Melanocyte of skin (primary cell): ENCODE results near the gene MEPCE. TPM values are rescaled to one million over a fixed set of nuclear protein-coding genes. Genes with fewer than 3 reads are reported as not detected.

Experiments used
- total RNA-seq, 2 donors: library from RNA; depleted of rRNA; stranded (reverse); fragments of >200 nt; gene quantifications; 2 replicates each; pipeline ENCODE4 v1.2.3, GENCODE V29; 2012

The MEPCE gene, protein sequence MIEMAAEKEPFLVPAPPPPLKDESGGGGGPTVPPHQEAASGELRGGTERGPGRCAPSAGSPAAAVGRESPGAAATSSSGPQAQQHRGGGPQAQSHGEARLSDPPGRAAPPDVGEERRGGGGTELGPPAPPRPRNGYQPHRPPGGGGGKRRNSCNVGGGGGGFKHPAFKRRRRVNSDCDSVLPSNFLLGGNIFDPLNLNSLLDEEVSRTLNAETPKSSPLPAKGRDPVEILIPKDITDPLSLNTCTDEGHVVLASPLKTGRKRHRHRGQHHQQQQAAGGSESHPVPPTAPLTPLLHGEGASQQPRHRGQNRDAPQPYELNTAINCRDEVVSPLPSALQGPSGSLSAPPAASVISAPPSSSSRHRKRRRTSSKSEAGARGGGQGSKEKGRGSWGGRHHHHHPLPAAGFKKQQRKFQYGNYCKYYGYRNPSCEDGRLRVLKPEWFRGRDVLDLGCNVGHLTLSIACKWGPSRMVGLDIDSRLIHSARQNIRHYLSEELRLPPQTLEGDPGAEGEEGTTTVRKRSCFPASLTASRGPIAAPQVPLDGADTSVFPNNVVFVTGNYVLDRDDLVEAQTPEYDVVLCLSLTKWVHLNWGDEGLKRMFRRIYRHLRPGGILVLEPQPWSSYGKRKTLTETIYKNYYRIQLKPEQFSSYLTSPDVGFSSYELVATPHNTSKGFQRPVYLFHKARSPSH
- 10 to 100 TPM; 24.3 to 28.6 TPM for total RNA-seq

DNA sequence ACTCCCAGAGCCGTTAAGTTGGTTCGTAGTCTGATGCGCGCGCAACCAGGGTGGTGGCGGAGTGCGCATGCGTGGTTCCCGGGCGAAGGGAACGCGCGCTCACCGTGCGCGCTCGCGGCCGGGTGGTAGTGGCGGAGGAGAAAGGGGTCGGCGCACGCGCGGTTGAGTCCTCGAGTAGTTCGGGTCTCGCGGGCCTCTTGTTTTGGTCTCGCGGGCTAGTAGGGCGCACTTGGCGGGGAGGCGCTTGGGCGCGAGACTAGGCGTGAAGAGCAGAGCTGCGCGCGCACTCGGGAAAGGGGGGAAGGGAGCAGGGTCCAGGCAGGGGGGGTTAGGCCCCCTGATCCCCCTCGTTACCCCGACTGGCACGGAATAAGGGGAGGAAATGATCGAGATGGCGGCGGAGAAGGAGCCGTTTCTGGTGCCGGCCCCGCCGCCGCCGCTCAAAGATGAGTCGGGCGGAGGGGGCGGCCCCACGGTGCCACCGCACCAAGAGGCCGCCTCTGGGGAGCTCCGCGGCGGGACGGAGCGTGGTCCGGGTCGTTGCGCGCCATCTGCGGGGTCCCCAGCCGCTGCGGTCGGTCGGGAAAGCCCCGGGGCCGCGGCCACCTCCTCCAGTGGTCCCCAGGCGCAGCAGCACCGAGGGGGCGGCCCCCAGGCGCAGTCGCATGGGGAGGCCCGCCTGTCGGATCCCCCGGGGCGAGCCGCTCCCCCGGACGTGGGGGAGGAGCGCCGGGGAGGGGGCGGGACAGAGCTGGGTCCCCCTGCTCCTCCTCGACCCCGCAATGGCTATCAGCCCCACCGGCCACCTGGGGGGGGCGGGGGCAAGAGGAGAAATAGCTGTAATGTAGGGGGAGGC is at the start of gene MEPCE:
MEPCE (plus strand) TSS at position 195 of the 856 bp plus-strand sequence; CDS start at position 383, 188 bp downstream.

DNA sequence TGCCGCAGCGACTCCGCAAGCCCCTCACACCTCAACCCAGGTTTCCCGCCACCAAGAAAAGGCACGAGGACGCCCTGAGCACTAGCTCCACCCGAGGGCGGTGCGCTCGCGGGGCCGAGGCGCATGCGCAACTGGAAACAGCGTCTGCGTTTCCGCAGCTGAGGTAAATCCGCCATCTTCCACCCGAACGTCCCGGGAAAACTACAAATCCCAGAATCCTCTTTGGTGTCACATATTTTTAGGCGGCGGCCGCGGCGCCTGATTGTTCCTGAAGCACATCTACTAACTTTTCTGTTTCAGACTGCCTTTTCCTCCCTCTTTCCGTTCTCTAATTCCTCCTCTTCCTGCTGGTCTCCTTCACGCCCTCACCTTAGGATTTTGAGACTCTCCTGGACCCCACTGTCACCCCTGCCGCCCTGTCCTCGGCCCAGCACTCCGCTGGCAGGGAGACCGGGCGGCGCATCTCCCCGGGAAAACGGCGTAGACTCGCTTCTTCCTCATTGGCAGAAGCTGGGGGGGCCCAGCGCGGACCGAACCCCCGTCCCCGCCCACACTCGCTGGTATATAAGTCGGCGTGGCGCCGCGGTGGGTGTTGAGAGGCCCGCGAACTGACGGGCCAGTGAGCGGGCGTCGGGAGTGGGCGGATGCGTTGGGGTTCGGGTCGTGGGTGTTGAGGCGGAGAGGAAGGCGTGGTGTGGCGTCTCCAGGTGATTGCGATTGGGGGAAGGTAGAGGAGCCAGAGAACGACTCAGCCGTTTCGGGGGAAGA is 1.2 kb upstream of the MEPCE start, which contains the start of gene ZCWPW1:
ZCWPW1 (minus strand) TSS at position 505 of the 768 bp plus-strand sequence. CDS start 8,054 bp downstream, outside the sequence.

DNA sequence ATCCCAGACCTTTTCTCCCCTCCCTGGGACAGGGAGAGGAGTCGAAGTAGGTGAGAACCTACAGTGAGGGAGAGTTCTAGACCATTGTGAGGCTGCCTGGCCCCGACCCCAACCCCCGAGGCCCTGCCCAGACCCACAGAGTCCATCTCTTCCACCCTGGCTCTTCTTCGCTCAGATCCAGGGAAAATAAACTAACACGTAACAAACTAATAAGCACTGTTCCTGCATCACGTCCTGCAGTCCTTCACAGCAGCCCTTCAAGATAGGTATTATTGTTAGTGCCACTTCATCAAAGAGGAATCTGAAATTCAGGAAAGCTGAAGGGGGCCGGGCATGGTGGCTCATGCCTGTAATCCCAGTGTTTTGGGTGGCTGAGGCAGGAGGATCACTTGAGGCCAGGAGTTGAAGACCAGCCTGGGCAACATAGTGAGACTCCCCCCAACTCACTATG is 34.6 kb downstream of the MEPCE start, which contains the start of gene SPACDR:
SPACDR (minus strand) TSS at position 51 of the 451 bp plus-strand sequence. CDS start 235 bp downstream, outside the sequence.

DNA sequence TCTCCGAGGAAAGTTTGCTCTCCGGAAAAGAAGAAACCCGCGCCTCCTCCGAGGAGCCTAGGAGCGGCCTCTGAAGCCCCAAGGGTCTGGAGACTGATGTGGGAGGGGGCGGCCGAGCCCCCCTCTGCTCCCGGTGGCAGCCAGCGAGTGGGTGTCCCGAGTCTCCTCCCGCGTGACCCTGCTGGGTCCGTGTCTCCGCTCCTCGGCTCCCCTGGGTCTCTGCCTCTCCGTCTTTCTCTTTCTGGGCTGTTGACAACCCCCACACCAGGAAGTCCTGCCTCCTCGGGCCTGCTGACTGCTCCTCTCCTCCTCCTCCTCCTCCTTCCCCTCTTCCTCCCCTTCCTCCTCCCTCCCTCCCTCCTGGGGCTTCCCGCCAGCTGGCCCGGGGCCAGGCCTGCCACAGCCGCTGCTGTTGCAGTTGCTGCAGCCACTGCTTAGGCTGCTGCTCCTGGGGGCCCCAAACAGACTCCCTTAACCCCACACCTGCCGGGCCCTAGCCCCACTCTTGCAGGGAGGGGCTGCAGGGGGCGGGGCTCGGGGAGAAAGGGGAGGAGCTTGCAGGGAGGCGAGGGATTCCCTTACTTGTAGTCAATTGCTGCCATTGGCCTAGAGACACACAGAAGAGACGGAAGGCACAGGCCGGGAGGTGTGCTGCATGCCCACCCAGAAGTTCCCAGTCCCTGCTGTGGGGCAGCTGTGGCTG is 49.5 kb downstream of the MEPCE start, which contains the start of gene TSC22D4:
TSC22D4 (minus strand) TSS at position 257 of the 703 bp plus-strand sequence. CDS start 1,176 bp downstream, outside the sequence.

Other genes with a start within 250 kb of the MEPCE start
- not detected for gene PVRIG, start 209.9 kb upstream of the MEPCE start, total RNA-seq
- gene SPDYE3, start 122.1 kb upstream of the MEPCE start, total RNA-seq: not detected
- gene PILRB, start 71.7 kb upstream of the MEPCE start, total RNA-seq: 10 to 100 TPM; 12.7 to 21.0 TPM
- gene PILRA, start 56.3 kb upstream of the MEPCE start, total RNA-seq: not detected
- 1 to 10 TPM in 1 of 2 donors, under 1 TPM in 1; 0.33 to 3.1 TPM for gene ZCWPW1, start 1.1 kb upstream of the MEPCE start, total RNA-seq
- gene PPP1R35, start 6.7 kb downstream of the MEPCE start, total RNA-seq: 10 to 100 TPM; 15.8 to 22.6 TPM
- under 1 TPM in 1 of 2 donors, not detected in 1; 0.33 TPM for gene SPACDR, start 34.4 kb downstream of the MEPCE start, total RNA-seq
- gene TSC22D4, start 49.4 kb downstream of the MEPCE start, total RNA-seq: 10 to 100 TPM; 38.0 to 46.1 TPM
- under 1 TPM; under 0.01 to 0.33 TPM for gene NYAP1, start 54.1 kb downstream of the MEPCE start, total RNA-seq
- gene AGFG2, start 109.4 kb downstream of the MEPCE start, total RNA-seq: 10 to 100 TPM; 14.1 to 16.0 TPM
- gene SAP25, start 144.1 kb downstream of the MEPCE start, total RNA-seq: not detected
- gene LRCH4, start 156.3 kb downstream of the MEPCE start, total RNA-seq: 10 to 100 TPM; 25.0 to 40.6 TPM
- gene FBXO24, start 156.5 kb downstream of the MEPCE start, total RNA-seq: under 1 TPM; under 0.01 to 0.69 TPM
- 1 to 10 TPM in 1 of 2 donors, under 1 TPM in 1; 0.33 to 2.4 TPM for gene PCOLCE, start 172.5 kb downstream of the MEPCE start, total RNA-seq
- 1 to 10 TPM; 4.7 to 7.2 TPM for gene MOSPD3, start 182.7 kb downstream of the MEPCE start, total RNA-seq
- under 1 TPM; 0.34 to 1.00 TPM for gene TFR2, start 211.7 kb downstream of the MEPCE start, total RNA-seq
- not detected for gene ACTL6B, start 226.6 kb downstream of the MEPCE start, total RNA-seq
- gene GNB2, start 243.9 kb downstream of the MEPCE start, total RNA-seq: 100 to 1,000 TPM in 1 of 2 donors, 10 to 100 TPM in 1; 69.2 to 105 TPM